Left lung (tissue), 10 donors: ENCODE results near the gene PECR. TPM values are rescaled to one million over a fixed set of nuclear protein-coding genes. Genes with fewer than 3 reads are reported as not detected.
"Not testable (repeated sequence)": the region's sequence is repeated elsewhere in the genome, so short reads cannot be mapped to it uniquely, and the experiment has no call there.

ENCODE experiments used
- ATAC-seq: fragments of 200-7000 bp; cut with Tn5 transposase; one replicate; pipeline ENCODE4 v1.9.1; 2020; ENCODE audit warnings: moderate library complexity
- DNase-seq, 4 donors: peaks; one replicate each; pipeline ENCODE4 v3.0.0-alpha.2; 2013 to 2020
- H3K27ac ChIP-seq, 2 donors: fragments of 200-600 bp; sonication (generic) in 1 of 2; one replicate each; pipeline versions ENCODE4 v1.5.0 to v1.8.0; 2020 to 2021
- H3K27me3 ChIP-seq, 2 donors: fragments of 200-600 bp; sonication (generic) in 1 of 2; one replicate each; pipeline versions ENCODE4 v1.5.0 to v1.8.0; 2020 to 2021
- H3K36me3 ChIP-seq, 2 donors: fragments of 200-600 bp; sonication (generic) in 1 of 2; one replicate each; pipeline versions ENCODE4 v1.5.0 to v1.8.0; 2020 to 2021
- H3K4me1 ChIP-seq, 2 donors: fragments of 200-600 bp; one replicate each; pipeline ENCODE4 v1.8.0; 2021
- H3K4me3 ChIP-seq, 2 donors: fragments of 200-600 bp; sonication (generic) in 1 of 2; one replicate each; pipeline versions ENCODE4 v1.5.0 to v1.8.0; 2020 to 2021; ENCODE audit warnings: mild to moderate bottlenecking in 1 of 2
- H3K9me3 ChIP-seq, 2 donors: fragments of 200-600 bp; sonication (generic) in 1 of 2; one replicate each; pipeline versions ENCODE4 v1.5.0 to v1.8.0; 2020 to 2021
- intact Hi-C, 2 donors: fragments of 100-400 bp; cut with DNase I; formaldehyde crosslinking; loops; one replicate each; pipeline versions ENCODE4 v1.11.2 to v1.14.2; 2022
- polyA plus RNA-seq, 6 donors: library from polyadenylated mRNA; unstranded; fragments of 120-200 nt; gene quantifications; one replicate each; pipeline ENCODE4 v1.2.1, GENCODE V29; 2013; ENCODE audit not compliant: insufficient read length in 6 of 6
- total RNA-seq, 2 donors: library from RNA; stranded (reverse); fragmentation: NEBNext Ultra II Directional; extraction: Animal tissue kit (Norgen Biotek cat#: 25700); gene quantifications; one replicate each; pipeline ENCODE4 v1.2.1, GENCODE V29; 2021
- TF ChIP-seq, protein P1 (sequence below), 2 donors: fragments of 200-600 bp; sonication (generic) in 1 of 2; IDR thresholded peaks; one replicate each; pipeline versions ENCODE4 v1.5.0 to v1.8.0; 2021; ENCODE audit warnings: antibody characterized with exemption in 2 of 2
- donor health status: DM: no; HTN: yes; CAD: no.
- donor health status: DM: no; HTN: no; CAD: no.

Gene PECR
- total and polyA plus RNA-seq, 8 donors: 9.8 to 17.3 (median 11.6) TPM

DNA sequence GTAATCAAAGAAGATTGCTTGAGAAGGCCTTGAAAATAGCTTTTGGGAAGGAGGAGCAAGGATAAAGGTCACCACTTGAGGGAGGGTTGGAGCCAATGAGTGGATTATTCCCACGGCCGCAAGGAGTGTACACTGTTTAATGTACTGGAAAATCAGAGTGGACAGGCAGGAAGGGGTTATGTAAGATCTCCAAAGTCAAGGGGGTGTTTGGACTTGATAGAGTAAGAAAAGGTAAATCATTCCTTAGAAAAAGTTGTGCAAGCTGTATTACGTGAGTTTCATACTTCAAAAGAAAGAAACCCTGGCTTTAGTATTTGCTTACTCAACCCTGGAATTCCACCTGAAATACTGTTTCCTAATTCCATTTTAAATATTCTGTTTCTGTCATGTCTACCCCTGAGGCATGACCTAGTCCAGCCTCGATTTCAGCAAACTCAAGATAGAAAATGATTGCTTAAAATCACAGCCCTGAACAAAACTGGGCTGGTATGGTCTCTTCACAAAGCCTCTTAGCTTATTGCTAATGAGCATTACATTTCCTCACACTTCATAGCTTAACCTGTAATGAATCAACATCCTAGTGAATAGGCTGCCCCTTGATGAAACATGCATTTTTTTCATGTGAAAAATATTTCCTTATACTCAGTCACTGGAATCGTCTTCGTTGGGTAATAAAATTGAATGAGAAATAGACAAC lies 69.3 kb downstream of the PECR start:
- no peaks in the 10 kb centered on the region for H3K36me3 ChIP-seq
- H3K4me1 ChIP-seq: peaks cover 4 to 21% of the 10 kb centered on the region in 2 donors
- peaks cover 0 to 7% of the 10 kb centered on the region in 2 donors for H3K27me3 ChIP-seq
- ATAC-seq (peak; percentile 79), DNase-seq (peak in 2 of 4 donors; percentile 27 to 68)
- TF ChIP-seq, protein P1, sequence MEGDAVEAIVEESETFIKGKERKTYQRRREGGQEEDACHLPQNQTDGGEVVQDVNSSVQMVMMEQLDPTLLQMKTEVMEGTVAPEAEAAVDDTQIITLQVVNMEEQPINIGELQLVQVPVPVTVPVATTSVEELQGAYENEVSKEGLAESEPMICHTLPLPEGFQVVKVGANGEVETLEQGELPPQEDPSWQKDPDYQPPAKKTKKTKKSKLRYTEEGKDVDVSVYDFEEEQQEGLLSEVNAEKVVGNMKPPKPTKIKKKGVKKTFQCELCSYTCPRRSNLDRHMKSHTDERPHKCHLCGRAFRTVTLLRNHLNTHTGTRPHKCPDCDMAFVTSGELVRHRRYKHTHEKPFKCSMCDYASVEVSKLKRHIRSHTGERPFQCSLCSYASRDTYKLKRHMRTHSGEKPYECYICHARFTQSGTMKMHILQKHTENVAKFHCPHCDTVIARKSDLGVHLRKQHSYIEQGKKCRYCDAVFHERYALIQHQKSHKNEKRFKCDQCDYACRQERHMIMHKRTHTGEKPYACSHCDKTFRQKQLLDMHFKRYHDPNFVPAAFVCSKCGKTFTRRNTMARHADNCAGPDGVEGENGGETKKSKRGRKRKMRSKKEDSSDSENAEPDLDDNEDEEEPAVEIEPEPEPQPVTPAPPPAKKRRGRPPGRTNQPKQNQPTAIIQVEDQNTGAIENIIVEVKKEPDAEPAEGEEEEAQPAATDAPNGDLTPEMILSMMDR (IDR thresholded peaks at IDR 0.05): no peak
- peak overlapping the region; percentile 53 to 64 for H3K4me3 ChIP-seq
- H3K9me3 ChIP-seq: no peaks in the 10 kb centered on the region
- H3K27ac ChIP-seq: peak overlapping the region; percentile 78 to 80
- intact Hi-C loops: no loop called here

DNA sequence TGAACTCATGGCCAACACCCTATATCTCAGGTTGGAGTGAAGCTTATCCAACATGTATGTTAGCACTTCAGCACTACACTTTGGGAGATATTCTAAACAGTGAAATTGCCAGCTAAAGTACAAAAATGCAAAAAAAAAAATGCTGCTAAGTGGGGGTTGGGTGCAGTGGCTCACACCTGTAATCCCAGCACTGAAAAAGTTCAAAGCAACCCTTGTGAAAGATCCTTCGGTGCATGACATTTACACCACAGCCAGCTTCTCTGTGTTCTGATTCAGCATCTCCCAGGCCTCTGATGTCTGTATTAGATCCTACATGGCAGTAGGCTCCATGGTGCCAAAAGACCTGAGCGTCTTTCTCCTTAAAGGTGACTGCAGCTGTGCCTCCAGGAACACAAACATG lies 72.4 kb downstream of the PECR start:
- ATAC-seq, H3K4me3 ChIP-seq, DNase-seq, H3K27me3 ChIP-seq, H3K36me3 ChIP-seq, H3K9me3 ChIP-seq, H3K27ac ChIP-seq, intact Hi-C loops: not testable (repeated sequence)
- peaks cover 4 to 46% of the 10 kb centered on the region in 2 donors for H3K4me1 ChIP-seq

DNA sequence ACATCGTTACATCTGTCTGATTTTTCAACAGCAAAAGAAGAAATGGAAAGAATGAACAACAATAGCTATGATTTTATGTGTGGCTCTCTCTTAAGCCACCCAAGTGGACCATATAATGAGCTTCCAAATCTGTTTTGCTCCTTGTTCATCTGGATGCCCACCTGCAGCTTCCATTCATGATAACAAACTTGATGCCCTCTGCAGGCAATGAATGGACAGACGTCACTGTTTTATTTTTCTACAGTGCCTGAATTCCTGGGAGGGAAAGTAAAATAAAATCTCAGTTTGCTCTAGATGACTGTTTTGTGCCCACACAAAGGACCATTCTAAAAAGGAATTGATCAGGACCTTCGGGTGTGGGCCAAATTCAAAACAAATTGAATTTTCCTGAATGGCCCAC lies 73.2 kb downstream of the PECR start:
- no peak overlapping the region for H3K27ac ChIP-seq
- H3K9me3 ChIP-seq: no peaks in the 10 kb centered on the region
- no peaks in the 10 kb centered on the region for H3K36me3 ChIP-seq
- no peak overlapping the region for H3K4me3 ChIP-seq
- ATAC-seq (no peak), DNase-seq (no peak)
- intact Hi-C loops: no loop called here
- H3K4me1 ChIP-seq: peaks cover 0 to 38% of the 10 kb centered on the region in 2 donors
- TF ChIP-seq, protein P1 (IDR thresholded peaks at IDR 0.05): no peak
- H3K27me3 ChIP-seq: peaks cover 0 to 7% of the 10 kb centered on the region in 2 donors

DNA sequence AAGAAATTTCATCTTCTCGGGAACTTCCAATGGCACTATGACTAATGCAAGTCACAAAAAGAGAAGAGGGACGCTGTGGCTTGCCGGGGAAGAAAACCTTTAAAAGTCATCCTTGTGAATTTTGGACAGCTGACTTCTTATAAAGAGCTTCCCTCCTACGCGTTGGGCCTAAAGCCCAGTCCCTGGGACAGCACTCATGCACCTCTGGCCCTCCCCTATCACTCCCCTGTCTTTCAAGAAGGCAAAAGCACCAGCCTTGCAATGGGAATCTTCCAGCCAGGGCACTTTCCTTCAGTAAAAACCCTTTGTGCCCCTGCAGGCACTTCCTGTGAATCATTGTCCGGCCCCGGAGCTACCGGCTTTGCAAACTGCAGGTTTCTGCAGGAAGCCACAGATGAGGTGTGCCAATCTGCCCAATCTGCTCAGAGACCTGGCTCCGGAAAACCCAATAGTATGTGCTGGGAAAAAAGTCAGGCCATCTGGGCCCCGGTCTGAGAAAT lies 75.4 kb downstream of the PECR start:
- ATAC-seq (peak; percentile 76), DNase-seq (peak in 1 of 4 donors; percentile 69)
- intact Hi-C loops: no loop called here
- Histone ChIP-seq H3K27me3 (no peaks in the 10 kb centered on the region), H3K9me3 (no peaks in the 10 kb centered on the region), H3K4me1 (peaks cover 0 to 36% of the 10 kb centered on the region in 2 donors), H3K4me3 (no peak overlapping the region), H3K27ac (peak overlapping the region in 1 of 2 donors; percentile 46), H3K36me3 (no peaks in the 10 kb centered on the region)
- TF ChIP-seq, protein P1 (IDR thresholded peaks at IDR 0.05): no peak

DNA sequence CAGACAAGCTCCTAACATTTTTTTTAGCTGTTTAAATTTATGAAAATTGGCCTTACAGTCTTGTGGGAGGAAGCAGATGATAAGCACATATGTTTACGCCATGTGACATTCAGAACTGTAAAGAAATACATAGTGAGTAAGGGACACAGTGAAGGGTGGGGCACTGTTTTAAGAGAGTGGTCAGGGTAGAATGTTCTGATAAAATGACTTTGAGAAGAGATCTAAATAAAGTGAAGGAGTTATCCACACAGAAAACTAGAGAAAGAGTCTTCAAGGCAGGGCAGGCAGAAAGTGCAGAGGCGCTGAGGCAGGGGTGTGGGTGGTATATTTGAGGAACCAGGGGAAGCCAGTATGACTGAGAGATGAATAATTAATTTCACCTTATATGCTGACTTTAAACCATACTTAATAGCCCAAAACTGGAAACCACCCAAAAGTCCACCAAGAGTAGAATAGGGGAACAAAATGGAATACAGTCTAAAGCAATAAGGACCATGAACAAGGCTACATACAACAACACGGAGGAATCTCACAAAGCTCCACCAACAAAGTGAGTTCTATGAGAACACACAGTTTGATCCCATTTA lies 76.8 kb downstream of the PECR start:
- DNase-seq (no peak), ATAC-seq (no peak)
- Histone ChIP-seq H3K36me3 (no peaks in the 10 kb centered on the region), H3K27me3 (no peaks in the 10 kb centered on the region), H3K9me3 (no peaks in the 10 kb centered on the region), H3K4me1 (peaks cover 0 to 36% of the 10 kb centered on the region in 2 donors), H3K27ac (no peak overlapping the region), H3K4me3 (no peak overlapping the region)
- intact Hi-C loops: no loop called here
- TF ChIP-seq, protein P1 (IDR thresholded peaks at IDR 0.05): no peak
